ENCODE results near the gene PRDM2. TPM values are rescaled to one million over a fixed set of nuclear protein-coding genes. Genes with fewer than 3 reads are reported as not detected.

The PRDM2 gene
- total and polyA plus RNA-seq, 2 donors from 2014 or later: 8.2 to 42.6 TPM

DNA sequence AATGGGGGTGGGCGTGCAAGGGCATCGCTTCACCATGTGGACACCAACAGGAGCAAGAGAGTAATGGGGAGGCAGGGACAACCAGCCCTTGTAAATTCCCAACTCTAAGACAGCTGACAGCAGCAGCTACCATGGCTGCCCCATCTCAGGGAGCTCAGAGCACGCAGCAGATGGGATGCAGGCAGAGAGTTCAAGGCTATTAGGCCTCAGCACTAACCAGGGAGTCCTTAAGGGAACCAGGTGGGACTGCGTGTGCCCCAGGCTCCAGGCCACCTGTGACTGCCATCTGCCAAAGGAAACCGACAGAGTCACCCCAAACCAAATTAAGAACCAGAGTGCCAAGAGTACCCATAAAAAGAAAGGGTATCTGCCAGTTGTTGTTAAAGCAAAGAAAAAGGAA is 33.7 kb upstream of the PRDM2 start:
- Histone ChIP-seq H3K4me1 (ENCODE audit: control insufficient read depth in 2 of 3, insufficient read depth in 2 of 3, low read depth in 1 of 3, low read length in 3 of 3) (peaks cover 0 to 2% (median 0%) of the 10 kb centered on the region in 3 donors), H3K27ac (ENCODE audit: low read depth in 2 of 2, low read length in 2 of 2) (no peak overlapping the region), H3K36me3 (ENCODE audit: control insufficient read depth in 2 of 3, insufficient read depth in 3 of 3, low read length in 3 of 3) (no peaks in the 10 kb centered on the region), H3K27me3 (ENCODE audit: control insufficient read depth, insufficient read depth, low read length) (no peaks in the 10 kb centered on the region), H3K9me3 (ENCODE audit: control insufficient read depth in 2 of 3, insufficient read depth in 1 of 3, low read length in 3 of 3) (no peaks in the 10 kb centered on the region), H3K9ac (ENCODE audit: low read length in 3 of 3) (no peak overlapping the region), H3K4me3 (ENCODE audit: low read length in 3 of 3) (no peak overlapping the region)
- TF ChIP-seq, protein P1, sequence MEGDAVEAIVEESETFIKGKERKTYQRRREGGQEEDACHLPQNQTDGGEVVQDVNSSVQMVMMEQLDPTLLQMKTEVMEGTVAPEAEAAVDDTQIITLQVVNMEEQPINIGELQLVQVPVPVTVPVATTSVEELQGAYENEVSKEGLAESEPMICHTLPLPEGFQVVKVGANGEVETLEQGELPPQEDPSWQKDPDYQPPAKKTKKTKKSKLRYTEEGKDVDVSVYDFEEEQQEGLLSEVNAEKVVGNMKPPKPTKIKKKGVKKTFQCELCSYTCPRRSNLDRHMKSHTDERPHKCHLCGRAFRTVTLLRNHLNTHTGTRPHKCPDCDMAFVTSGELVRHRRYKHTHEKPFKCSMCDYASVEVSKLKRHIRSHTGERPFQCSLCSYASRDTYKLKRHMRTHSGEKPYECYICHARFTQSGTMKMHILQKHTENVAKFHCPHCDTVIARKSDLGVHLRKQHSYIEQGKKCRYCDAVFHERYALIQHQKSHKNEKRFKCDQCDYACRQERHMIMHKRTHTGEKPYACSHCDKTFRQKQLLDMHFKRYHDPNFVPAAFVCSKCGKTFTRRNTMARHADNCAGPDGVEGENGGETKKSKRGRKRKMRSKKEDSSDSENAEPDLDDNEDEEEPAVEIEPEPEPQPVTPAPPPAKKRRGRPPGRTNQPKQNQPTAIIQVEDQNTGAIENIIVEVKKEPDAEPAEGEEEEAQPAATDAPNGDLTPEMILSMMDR (IDR thresholded peaks at IDR 0.05; ENCODE audit: borderline replicate concordance, extremely low read depth, insufficient read depth): no peak
- FAIRE-seq: no peak
- DNase-seq: no peak
- intact Hi-C loops (cut with DNase I): loop anchor here (5.0 kb wide), 1 partner anchor 296 kb away; no protein-coding TSS in a partner anchor

DNA sequence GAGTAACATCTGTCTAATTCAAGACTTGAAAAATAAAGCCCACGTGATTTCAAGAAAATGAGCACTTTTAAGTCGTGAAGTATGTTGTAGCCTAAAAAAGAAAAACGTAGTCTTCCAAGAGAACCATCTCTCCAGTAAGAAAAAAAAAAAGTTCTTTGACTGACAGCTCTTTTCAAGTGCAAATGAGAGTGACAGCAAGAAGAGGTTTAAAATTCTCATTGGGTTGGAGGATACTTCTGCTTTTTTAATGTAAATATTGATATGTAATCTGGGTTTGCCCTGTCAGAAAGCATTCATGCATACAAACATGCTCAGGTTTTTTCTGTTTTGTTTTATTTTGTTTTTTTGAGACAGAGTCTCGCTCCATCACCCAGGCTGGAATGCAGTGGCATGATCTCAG is 32.3 kb upstream of the PRDM2 start:
- no peaks in the 10 kb centered on the region for H3K36me3 ChIP-seq (ENCODE audit: control insufficient read depth in 2 of 3, insufficient read depth in 3 of 3, low read length in 3 of 3)
- H3K27ac ChIP-seq (ENCODE audit: low read depth in 2 of 2, low read length in 2 of 2): no peak overlapping the region
- DNase-seq (no peak), FAIRE-seq (no peak)
- H3K4me1 ChIP-seq (ENCODE audit: control insufficient read depth in 2 of 3, insufficient read depth in 2 of 3, low read depth in 1 of 3, low read length in 3 of 3): peaks cover 0 to 2% (median 0%) of the 10 kb centered on the region in 3 donors
- H3K9me3 ChIP-seq (ENCODE audit: control insufficient read depth in 2 of 3, insufficient read depth in 1 of 3, low read length in 3 of 3): no peaks in the 10 kb centered on the region
- no peaks in the 10 kb centered on the region for H3K27me3 ChIP-seq (ENCODE audit: control insufficient read depth, insufficient read depth, low read length)
- no peak overlapping the region for H3K4me3 ChIP-seq (ENCODE audit: low read length in 3 of 3)
- intact Hi-C loops (cut with DNase I): loop anchor here (5.0 kb wide), 1 partner anchor 295 kb away; no protein-coding TSS in a partner anchor
- TF ChIP-seq, protein P1 (IDR thresholded peaks at IDR 0.05; ENCODE audit: borderline replicate concordance, extremely low read depth, insufficient read depth): no peak
- H3K9ac ChIP-seq (ENCODE audit: low read length in 3 of 3): no peak overlapping the region

DNA sequence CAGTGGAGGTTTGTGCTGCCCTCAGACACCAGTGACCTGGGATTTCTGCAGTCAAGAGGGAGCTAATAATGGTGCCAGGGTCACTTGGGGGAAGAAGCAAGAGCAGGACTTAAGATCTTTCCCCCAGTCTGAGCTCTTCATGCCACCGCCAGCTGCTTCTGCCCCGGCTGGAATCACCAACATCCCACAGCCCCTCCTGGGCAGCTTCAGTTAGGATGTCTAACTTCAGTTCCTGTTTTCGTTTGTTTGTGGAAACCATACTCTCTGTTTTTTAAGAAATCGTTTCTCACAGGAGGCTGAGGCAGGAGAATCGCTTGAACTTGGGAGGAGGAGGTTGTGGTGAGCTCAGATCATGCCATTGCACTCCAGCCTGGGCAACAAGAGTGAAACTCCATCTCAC is 25.6 kb upstream of the PRDM2 start:
- Histone ChIP-seq H3K4me3 (ENCODE audit: low read length in 3 of 3) (no peak overlapping the region), H3K9ac (ENCODE audit: low read length in 3 of 3) (no peak overlapping the region), H3K9me3 (ENCODE audit: control insufficient read depth in 2 of 3, insufficient read depth in 1 of 3, low read length in 3 of 3) (no peaks in the 10 kb centered on the region), H3K36me3 (ENCODE audit: control insufficient read depth in 2 of 3, insufficient read depth in 3 of 3, low read length in 3 of 3) (no peaks in the 10 kb centered on the region), H3K27me3 (ENCODE audit: control insufficient read depth, insufficient read depth, low read length) (no peaks in the 10 kb centered on the region), H3K4me1 (ENCODE audit: control insufficient read depth in 2 of 3, insufficient read depth in 2 of 3, low read depth in 1 of 3, low read length in 3 of 3) (no peaks in the 10 kb centered on the region), H3K27ac (ENCODE audit: low read depth in 2 of 2, low read length in 2 of 2) (no peak overlapping the region)
- intact Hi-C loops (cut with DNase I): no loop called here
- FAIRE-seq: no peak
- no peak for DNase-seq
- TF ChIP-seq, protein P1 (IDR thresholded peaks at IDR 0.05; ENCODE audit: borderline replicate concordance, extremely low read depth, insufficient read depth): no peak

DNA sequence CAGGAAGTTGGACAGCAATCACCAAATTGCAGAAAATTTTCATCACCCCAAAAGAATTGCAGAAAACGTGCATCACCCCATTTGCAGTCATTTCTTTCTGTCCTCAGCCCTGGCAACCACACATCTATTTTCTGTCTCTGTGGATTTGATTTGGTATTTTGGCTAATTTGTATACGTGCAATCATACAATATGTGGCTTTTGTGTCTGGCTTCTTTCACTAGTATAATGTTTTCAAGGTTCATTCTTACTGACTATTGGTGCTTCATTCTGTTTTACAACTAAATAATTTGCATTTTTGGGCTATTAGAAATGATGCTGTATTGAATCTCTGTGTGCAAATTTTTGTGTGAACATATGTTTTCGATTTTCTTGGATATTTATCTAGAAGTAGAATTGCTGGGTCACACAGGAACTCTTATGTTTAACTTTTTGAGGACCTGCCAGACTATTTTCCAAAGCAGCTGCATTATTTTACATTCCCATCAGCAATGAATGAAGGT is 24.8 kb upstream of the PRDM2 start:
- H3K9me3 ChIP-seq (ENCODE audit: control insufficient read depth in 2 of 3, insufficient read depth in 1 of 3, low read length in 3 of 3): no peaks in the 10 kb centered on the region
- H3K4me1 ChIP-seq (ENCODE audit: control insufficient read depth in 2 of 3, insufficient read depth in 2 of 3, low read depth in 1 of 3, low read length in 3 of 3): no peaks in the 10 kb centered on the region
- H3K27me3 ChIP-seq (ENCODE audit: control insufficient read depth, insufficient read depth, low read length): no peaks in the 10 kb centered on the region
- intact Hi-C loops (cut with DNase I): no loop called here
- DNase-seq (no peak), FAIRE-seq (no peak)
- no peak overlapping the region for H3K27ac ChIP-seq (ENCODE audit: low read depth in 2 of 2, low read length in 2 of 2)
- H3K4me3 ChIP-seq (ENCODE audit: low read length in 3 of 3): no peak overlapping the region
- TF ChIP-seq, protein P1 (IDR thresholded peaks at IDR 0.05; ENCODE audit: borderline replicate concordance, extremely low read depth, insufficient read depth): no peak
- H3K9ac ChIP-seq (ENCODE audit: low read length in 3 of 3): no peak overlapping the region
- no peaks in the 10 kb centered on the region for H3K36me3 ChIP-seq (ENCODE audit: control insufficient read depth in 2 of 3, insufficient read depth in 3 of 3, low read length in 3 of 3)
